Endothelial cell of umbilical vein (primary cell): ENCODE measurements around the gene RNF130. TPM values are rescaled to one million over a fixed set of nuclear protein-coding genes. Genes with fewer than 3 reads are reported as not detected.

Experiments used
- BruUV-seq: library from RNA; stranded (reverse); fragments of 400-500 nt; replicated peaks from 2 replicates; lab custom pipeline; 2021; lab: Mats Ljungman, UMichigan
- CTCF ChIA-PET: fragments of 300-600, 350-600 bp; sonication (Branson Sonifier 250); formaldehyde crosslinking; loops from one replicate; lab custom pipeline; 2021; ENCODE audit warnings: antibody characterized with exemption, inconsistent platforms; lab: Charles Lee
- POLR2A ChIA-PET: fragments of 300-600, 350-600 bp; sonication (Branson Sonifier 250); formaldehyde crosslinking; loops from one replicate; lab custom pipeline; 2021; ENCODE audit warnings: antibody characterized with exemption, inconsistent platforms; lab: Charles Lee
- DNase-seq: peaks from one replicate; pipeline ENCODE4 v3.0.0-alpha.2; 2011; ENCODE audit warnings: low read depth, low spot score
- FAIRE-seq: peaks from 2 replicates; lab custom pipeline; 2011; peaks lifted over from hg19 to GRCh38; lab: Jason Lieb, UNC
- H2AFZ ChIP-seq: 2 replicates; pipeline ENCODE4 v1.6.0; 2012; ENCODE audit warnings: low read depth, low read length, control low read depth, inconsistent platforms
- H3K27ac ChIP-seq: 2 replicates; pipeline ENCODE4 v1.5.1; 2011; ENCODE audit warnings: low read depth, mild to moderate bottlenecking, control low read depth, low read length, moderate library complexity; ENCODE audit not compliant: insufficient read depth
- H3K27me3 ChIP-seq, 2 experiments: 2 replicates each; pipeline versions ENCODE4 v1.6.0 to v1.6.1; 2011; ENCODE audit warnings: low read length in 2 of 2, mixed read lengths in 1 of 2; ENCODE audit not compliant: control insufficient read depth in 2 of 2, insufficient read depth in 2 of 2
- H3K36me3 ChIP-seq, 2 experiments: 2 replicates in 1 of 2; 3 replicates in 1 of 2; pipeline ENCODE4 v1.5.1; 2011; ENCODE audit warnings: low read length in 2 of 2, mild to moderate bottlenecking in 1 of 2, moderate library complexity in 1 of 2; ENCODE audit not compliant: control insufficient read depth in 2 of 2, insufficient read depth in 2 of 2; ENCODE audit errors: extremely low read depth in 1 of 2
- H3K4me1 ChIP-seq: 3 replicates; pipeline ENCODE4 v1.5.1; 2011; ENCODE audit warnings: mild to moderate bottlenecking, low read length; ENCODE audit not compliant: control insufficient read depth, insufficient read depth; ENCODE audit errors: extremely low read depth
- H3K4me2 ChIP-seq: 2 replicates; pipeline ENCODE4 v1.6.1; 2011; ENCODE audit warnings: low read length, control low read depth, mixed read lengths; ENCODE audit not compliant: insufficient read depth
- H3K4me3 ChIP-seq, 3 experiments: fragments of 200-600 bp in 1 of 3; sonication (generic), shearing (Covaris generic) in 1 of 3; replicated peaks in 1 of 3; 2 replicates each; pipeline ENCODE4 v1.5.1; 2011 to 2016; ENCODE audit warnings: control low read depth in 3 of 3, low read length in 3 of 3, mild to moderate bottlenecking in 2 of 3, inconsistent platforms in 1 of 3, low read depth in 1 of 3, moderate library complexity in 1 of 3; ENCODE audit not compliant: insufficient read depth in 1 of 3
- H3K79me2 ChIP-seq: 2 replicates; pipeline ENCODE4 v1.6.0; 2012; ENCODE audit warnings: low read length, inconsistent platforms; ENCODE audit not compliant: control insufficient read depth, insufficient read depth
- H3K9ac ChIP-seq: replicated peaks from 2 replicates; pipeline ENCODE3; 2011; ENCODE audit warnings: low read length, control low read depth; ENCODE audit not compliant: insufficient read depth; ENCODE audit errors: extremely low read depth
- H3K9me1 ChIP-seq: replicated peaks from 3 replicates; pipeline ENCODE4 v1.6.0; 2011; ENCODE audit warnings: mild to moderate bottlenecking, low read length; ENCODE audit not compliant: control insufficient read depth, insufficient read depth; ENCODE audit errors: extremely low read depth
- H3K9me3 ChIP-seq: replicated peaks from 2 replicates; pipeline ENCODE4 v1.5.1; 2012; ENCODE audit warnings: low read length, inconsistent platforms; ENCODE audit not compliant: control insufficient read depth, insufficient read depth
- H4K20me1 ChIP-seq: replicated peaks from 2 replicates; pipeline ENCODE3; 2011; ENCODE audit warnings: mild to moderate bottlenecking, low read length; ENCODE audit not compliant: control insufficient read depth, insufficient read depth; ENCODE audit errors: extremely low read depth
- CTCF ChIP-seq, 2 donors: IDR thresholded peaks; 1 replicate in 1 of 2; 2 replicates in 1 of 2; pipeline ENCODE4 v1.5.1; 2011; ENCODE audit warnings: low read length in 2 of 2, mild to moderate bottlenecking in 2 of 2, moderate library complexity in 2 of 2, control low read depth in 1 of 2, inconsistent platforms in 1 of 2, low read depth in 1 of 2; ENCODE audit not compliant: insufficient read depth in 1 of 2; ENCODE audit errors: extremely low read depth in 1 of 2
- EZH2 ChIP-seq: IDR thresholded peaks from 2 replicates; pipeline ENCODE4 v1.6.1; 2012; ENCODE audit warnings: borderline replicate concordance, low read depth, mild to moderate bottlenecking, moderate library complexity, low read length, inconsistent platforms; ENCODE audit not compliant: severe bottlenecking
- FOS ChIP-seq: IDR thresholded peaks from 2 replicates; pipeline ENCODE4 v1.6.1; 2011; ENCODE audit warnings: mild to moderate bottlenecking, low read length, moderate library complexity, borderline replicate concordance; ENCODE audit not compliant: insufficient read depth
- GATA2 ChIP-seq: IDR thresholded peaks from 2 replicates; pipeline ENCODE4 v1.7.0; 2011; ENCODE audit warnings: low read depth, mild to moderate bottlenecking, moderate library complexity, mixed read lengths, low read length; ENCODE audit not compliant: insufficient read length, insufficient read depth
- JUN ChIP-seq: IDR thresholded peaks from 2 replicates; pipeline ENCODE4 v1.6.1; 2011; ENCODE audit warnings: borderline replicate concordance, low read depth; ENCODE audit not compliant: insufficient read length, insufficient read depth
- MAX ChIP-seq: IDR thresholded peaks from 2 replicates; pipeline ENCODE4 v1.6.1; 2011; ENCODE audit not compliant: insufficient read depth, insufficient read length
- MYC ChIP-seq: IDR thresholded peaks from one replicate; pipeline ENCODE4 v1.6.1; 2011; ENCODE audit warnings: mild to moderate bottlenecking, low read depth, low read length
- POLR2A ChIP-seq: IDR thresholded peaks from 2 replicates; pipeline ENCODE4 v1.6.1; 2012; ENCODE audit warnings: low read depth, mild to moderate bottlenecking, control low read depth, low read length
- POLR2AphosphoS5 ChIP-seq: IDR thresholded peaks from 2 replicates; pipeline ENCODE4 v1.6.1; 2012; ENCODE audit warnings: low read depth, mild to moderate bottlenecking, control low read depth, low read length, moderate library complexity; ENCODE audit not compliant: insufficient read depth
- dilution Hi-C: fragments of 300-500 bp; cut with MboI; formaldehyde crosslinking; loops from one replicate; pipeline ENCODE4 v1.15.0; 2019; ENCODE audit warnings: low sequenced_read_pairs; ENCODE audit not compliant: extremely low pct_ligation_motif_present
- intact Hi-C: fragments of 100-400 bp; cut with micrococcal nuclease; formaldehyde crosslinking; loops from one replicate; pipeline ENCODE4 v1.10.0; 2022
- polyA plus RNA-seq, 4 experiments: library from polyadenylated mRNA; depleted of rRNA in 3 of 4; stranded (reverse) in 3 of 4; unstranded in 1 of 4; fragments of >200 nt; gene quantifications; 2 replicates each; pipeline versions ENCODE4 v1.2.1 to v1.2.3, GENCODE V29; 2011 to 2012; ENCODE audit warnings: missing spikeins in 1 of 4
- total RNA-seq: library from RNA; stranded (reverse); gene quantifications from 2 replicates; pipeline ENCODE4 v1.2.3, GENCODE V29; 2021

Gene RNF130
- total and polyA plus RNA-seq, 2 donors (not counting 3 experiments of a cell fraction or from before 2014, with no cell fraction given) = 43.0 to 43.1 TPM

DNA sequence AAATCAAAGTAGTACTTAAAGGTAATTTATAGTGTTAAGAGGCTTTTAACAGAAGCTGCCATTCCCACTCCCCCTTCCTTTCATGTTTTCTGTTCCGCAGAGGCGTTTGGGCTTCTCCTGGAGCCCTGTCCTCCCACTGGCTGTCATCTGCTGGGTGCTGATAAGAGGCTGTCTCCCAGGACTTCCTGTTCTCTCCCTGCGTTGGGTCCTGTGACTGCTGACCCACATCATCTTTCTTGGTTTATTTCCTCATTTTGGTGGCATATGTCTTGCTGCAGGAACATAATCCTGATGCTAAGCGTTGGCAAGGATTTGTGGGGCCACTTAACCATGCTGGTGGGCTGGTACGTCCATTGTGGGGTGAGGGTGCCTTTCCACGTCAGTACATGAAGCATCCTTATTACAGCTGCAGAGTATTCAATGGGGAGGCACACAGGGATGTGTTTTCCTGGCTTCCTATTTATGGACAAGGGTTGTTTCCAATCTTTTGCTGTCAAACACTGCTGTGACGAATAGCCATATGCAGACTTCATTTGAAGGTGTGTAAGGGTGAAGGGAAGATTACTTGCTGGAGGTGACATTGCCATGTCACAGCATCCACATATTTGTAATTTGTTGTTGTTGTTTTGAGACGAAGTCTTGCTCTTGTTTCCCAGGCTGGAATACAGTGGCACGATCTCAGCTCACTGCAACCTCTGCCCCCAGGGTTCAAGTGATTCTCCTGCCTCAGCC, 22.3 kb upstream of the RNF130 start:
- H3K4me2 ChIP-seq = no peak overlapping the region
- POLR2A ChIA-PET = no interaction called here

DNA sequence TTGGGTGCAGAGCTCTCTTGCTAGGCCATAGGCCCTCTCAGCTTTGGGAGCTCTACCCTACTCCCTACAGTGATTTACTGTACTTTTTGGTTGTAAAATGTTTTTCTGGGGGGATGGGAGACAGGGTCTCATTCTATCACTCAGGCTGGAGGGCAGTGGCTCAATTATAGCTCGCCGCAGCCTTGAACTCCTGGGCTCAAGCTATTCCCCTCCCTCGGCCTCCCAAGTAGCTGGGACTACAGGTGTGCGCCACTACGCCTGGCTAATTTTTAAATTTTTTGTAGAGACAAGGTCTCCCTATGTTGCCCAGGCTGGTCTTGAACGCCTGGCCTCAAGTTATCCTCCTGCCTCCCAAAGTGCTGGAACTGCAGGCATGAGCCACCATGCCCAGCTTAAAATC, 21.7 kb upstream of the RNF130 start:
- no peak for FAIRE-seq
- CTCF ChIA-PET = interaction anchor here (0.7 kb wide), 1 partner anchor 116 kb away, joined by 3 read pairs; the partner anchor contains the start of gene RASGEF1C
- peaks cover 4% of the 10 kb centered on the region for H3K4me1 ChIP-seq
- H4K20me1 ChIP-seq = no peaks in the 10 kb centered on the region
- dilution Hi-C loops (no loop called here), intact Hi-C loops (loop anchor here (10.0 kb wide), 1 partner anchor 538 kb away; the partner anchor contains the start of gene RUFY1)
- POLR2A ChIA-PET = no interaction called here
- H3K27me3 ChIP-seq = peaks cover 0 to 3% of the 10 kb centered on the region in 2 experiments
- no peak overlapping the region for H3K4me3 ChIP-seq
- no peak overlapping the region for H3K9ac ChIP-seq
- no peaks in the 10 kb centered on the region for H3K9me1 ChIP-seq
- TF ChIP-seq POLR2AphosphoS5 = no peak
- no peak for TF ChIP-seq GATA2
- TF ChIP-seq POLR2A = no peak
- no peak for TF ChIP-seq EZH2
- no peak for TF ChIP-seq CTCF (IDR thresholded peaks at IDR 0.05; ENCODE audit: extremely low read depth in 1 of 2, insufficient read depth in 1 of 2, low read depth in 1 of 2, low read length in 2 of 2)
- no peak for TF ChIP-seq MYC
- TF ChIP-seq MAX = no peak
- no peak for TF ChIP-seq JUN
- TF ChIP-seq FOS = no peak
- no TSS peak for BruUV-seq
- no peaks in the 10 kb centered on the region for H3K36me3 ChIP-seq
- no peaks in the 10 kb centered on the region for H3K79me2 ChIP-seq
- no peak overlapping the region for H2AFZ ChIP-seq
- no peak overlapping the region for H3K27ac ChIP-seq
- no peak for DNase-seq
- H3K4me2 ChIP-seq = no peak overlapping the region
- H3K9me3 ChIP-seq = no peaks in the 10 kb centered on the region

More for the DNA sequence above, 22.3 kb upstream of the RNF130 start:
- Histone ChIP-seq H3K4me1 (peaks cover 4% of the 10 kb centered on the region), H3K4me3 (no peak overlapping the region), H3K9me1 (no peaks in the 10 kb centered on the region), H3K79me2 (no peaks in the 10 kb centered on the region), H3K27ac (no peak overlapping the region), H3K9ac (no peak overlapping the region), H3K27me3 (peaks cover 0 to 3% of the 10 kb centered on the region in 2 experiments), H3K36me3 (no peaks in the 10 kb centered on the region), H4K20me1 (no peaks in the 10 kb centered on the region), H3K9me3 (no peaks in the 10 kb centered on the region), H2AFZ (no peak overlapping the region)
- dilution Hi-C loops = no loop called here
- CTCF ChIA-PET = interaction anchor here (0.7 kb wide), 1 partner anchor 115 kb away, joined by 3 read pairs; the partner anchor contains the start of gene RASGEF1C
- FAIRE-seq (no peak), DNase-seq (no peak)
- no TSS peak for BruUV-seq
- TF ChIP-seq GATA2 = no peak
- TF ChIP-seq MYC = no peak
- TF ChIP-seq FOS = no peak
- intact Hi-C loops = loop anchor here (10.0 kb wide), 1 partner anchor 539 kb away; the partner anchor contains the start of gene RUFY1
